ENCODE measurements around the gene FAM83G.

DNA sequence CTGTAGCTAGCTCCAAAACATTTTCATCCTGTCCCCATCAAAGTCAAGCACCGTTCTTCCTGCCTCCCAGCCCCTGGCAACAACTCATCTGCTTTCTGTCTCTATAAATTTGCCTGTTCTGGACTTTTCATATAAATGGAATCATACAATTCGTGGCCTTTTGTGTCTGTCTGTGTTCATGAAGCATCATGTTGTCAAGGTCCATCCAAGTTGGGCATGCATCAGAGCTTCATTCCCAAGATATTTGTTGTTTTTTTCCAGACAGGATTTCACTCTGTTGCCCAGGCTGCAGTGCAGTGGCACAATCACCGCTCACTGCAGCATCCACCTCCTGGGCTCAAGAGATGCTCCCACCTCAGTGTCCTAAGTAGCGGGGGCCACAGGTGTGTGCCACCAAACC, 46.7 kb downstream of the FAM83G start:
- TF ChIP-seq POLR2A (IDR thresholded peaks at IDR 0.05; ENCODE audit: low read length) (no peak), GATA1 (IDR thresholded peaks at IDR 0.05; ENCODE audit: low read depth, low read length) (no peak)
